GM18951 (cell line): ENCODE results near the gene TMPRSS4.

Source experiments
- POLR2A ChIP-seq: IDR thresholded peaks from 4 replicates; pipeline ENCODE4 v1.6.1; 2011; ENCODE audit warnings: mild to moderate bottlenecking; ENCODE audit not compliant: insufficient read length, insufficient read depth; ENCODE audit errors: extremely low read depth
- in situ Hi-C: fragments of 300-500 bp; cut with MboI; formaldehyde crosslinking; loops from one replicate; pipeline ENCODE4 v1.12.0; 2022; ENCODE audit warnings: low sequenced_read_pairs, mixed read lengths, inconsistent platforms; ENCODE audit not compliant: unreplicated experiment

Gene TMPRSS4, protein sequence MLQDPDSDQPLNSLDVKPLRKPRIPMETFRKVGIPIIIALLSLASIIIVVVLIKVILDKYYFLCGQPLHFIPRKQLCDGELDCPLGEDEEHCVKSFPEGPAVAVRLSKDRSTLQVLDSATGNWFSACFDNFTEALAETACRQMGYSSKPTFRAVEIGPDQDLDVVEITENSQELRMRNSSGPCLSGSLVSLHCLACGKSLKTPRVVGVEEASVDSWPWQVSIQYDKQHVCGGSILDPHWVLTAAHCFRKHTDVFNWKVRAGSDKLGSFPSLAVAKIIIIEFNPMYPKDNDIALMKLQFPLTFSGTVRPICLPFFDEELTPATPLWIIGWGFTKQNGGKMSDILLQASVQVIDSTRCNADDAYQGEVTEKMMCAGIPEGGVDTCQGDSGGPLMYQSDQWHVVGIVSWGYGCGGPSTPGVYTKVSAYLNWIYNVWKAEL

DNA sequence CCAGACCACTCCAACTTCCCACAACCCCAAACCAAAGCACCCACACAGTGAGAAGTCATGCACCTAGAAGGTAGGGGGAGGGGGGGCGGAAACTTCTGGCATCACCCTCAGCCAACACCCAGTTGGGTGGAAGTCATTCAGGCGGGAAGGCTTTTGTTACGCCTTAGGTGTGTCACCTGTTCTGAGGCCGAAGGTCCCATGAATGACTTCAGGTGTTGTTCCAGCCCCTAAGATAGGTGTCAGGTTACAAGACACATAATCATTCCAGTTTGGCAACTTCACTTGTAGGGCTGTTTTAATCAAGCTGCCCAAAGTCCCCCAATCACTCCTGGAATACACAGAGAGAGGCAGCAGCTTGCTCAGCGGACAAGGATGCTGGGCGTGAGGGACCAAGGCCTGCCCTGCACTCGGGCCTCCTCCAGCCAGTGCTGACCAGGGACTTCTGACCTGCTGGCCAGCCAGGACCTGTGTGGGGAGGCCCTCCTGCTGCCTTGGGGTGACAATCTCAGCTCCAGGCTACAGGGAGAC lies at the start of gene TMPRSS4:
TSS of gene TMPRSS4 (plus strand) at position 325 of the 528 bp plus-strand sequence. CDS start 225 bp downstream, outside the sequence.
- TF ChIP-seq POLR2A, result no peak
- in situ Hi-C loops, result no loop called here

DNA sequence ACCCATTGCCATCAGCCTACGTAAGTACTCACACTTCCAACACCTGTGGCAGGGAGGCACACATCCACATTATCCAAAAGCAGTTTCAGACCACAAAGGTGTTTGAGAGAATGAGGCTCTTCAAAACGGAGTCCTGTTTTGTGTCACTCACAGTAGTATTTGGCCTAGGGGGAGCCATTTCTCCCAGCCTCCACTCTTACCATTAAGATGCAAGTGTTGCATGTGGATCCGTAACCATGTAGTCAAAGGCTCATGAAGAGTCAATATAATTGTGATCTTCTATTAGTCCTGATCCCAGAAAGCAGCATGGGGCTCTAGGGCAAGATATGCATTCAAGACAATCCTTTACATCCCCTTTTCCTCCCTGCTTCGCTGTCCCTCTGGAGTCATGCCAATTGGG lies 49.2 kb upstream of the TMPRSS4 start:
- no peak for TF ChIP-seq POLR2A
- in situ Hi-C loops, result no loop called here

DNA sequence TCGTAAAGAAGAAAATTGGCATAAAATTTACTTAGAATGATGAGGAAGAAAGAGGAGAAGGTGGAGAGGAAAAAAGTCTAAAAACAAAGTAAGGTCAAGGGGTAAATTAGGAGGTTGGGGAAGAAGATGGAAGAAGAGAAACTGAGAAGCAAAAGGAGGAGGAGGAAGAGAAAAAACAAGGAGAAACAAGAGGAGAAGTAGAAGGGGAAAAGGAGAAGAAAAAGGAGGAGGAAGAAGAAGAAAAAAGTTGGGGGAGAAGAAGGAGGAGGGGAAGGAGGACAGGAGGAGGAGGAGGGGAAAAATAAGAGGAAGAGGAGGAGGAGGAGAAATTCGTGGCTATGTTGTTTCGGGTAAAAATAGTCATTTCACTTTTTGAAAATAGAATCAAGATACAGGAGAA lies 48.3 kb upstream of the TMPRSS4 start:
- no peak for TF ChIP-seq POLR2A
- in situ Hi-C loops, result no loop called here

DNA sequence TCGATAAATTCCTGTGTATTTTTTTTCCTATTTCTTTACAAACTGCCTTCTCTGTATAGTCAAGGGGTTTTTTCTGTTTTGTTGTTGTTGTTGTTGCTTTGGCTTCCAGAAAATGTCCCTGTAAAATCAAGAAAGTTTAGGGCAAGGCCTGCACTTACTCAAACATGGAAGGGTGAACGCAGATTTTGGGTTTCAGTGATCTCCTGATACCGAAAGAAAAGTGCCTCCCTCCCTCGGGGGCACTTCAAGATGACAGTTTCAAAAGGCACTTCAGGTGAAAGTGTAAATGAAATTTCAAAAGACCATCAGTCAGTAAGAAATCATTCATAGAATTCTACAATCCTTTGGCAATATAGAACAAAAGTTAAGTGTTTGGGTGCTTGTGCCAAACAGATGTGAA lies 43.4 kb upstream of the TMPRSS4 start:
- in situ Hi-C loops, result no loop called here

GRCh38 chr11:118042141-118042540 lies 34.7 kb upstream of the TMPRSS4 start:
- no peak for TF ChIP-seq POLR2A
- in situ Hi-C loops, result no loop called here

More for the DNA sequence above, 43.4 kb upstream of the TMPRSS4 start:
- no peak for TF ChIP-seq POLR2A

DNA sequence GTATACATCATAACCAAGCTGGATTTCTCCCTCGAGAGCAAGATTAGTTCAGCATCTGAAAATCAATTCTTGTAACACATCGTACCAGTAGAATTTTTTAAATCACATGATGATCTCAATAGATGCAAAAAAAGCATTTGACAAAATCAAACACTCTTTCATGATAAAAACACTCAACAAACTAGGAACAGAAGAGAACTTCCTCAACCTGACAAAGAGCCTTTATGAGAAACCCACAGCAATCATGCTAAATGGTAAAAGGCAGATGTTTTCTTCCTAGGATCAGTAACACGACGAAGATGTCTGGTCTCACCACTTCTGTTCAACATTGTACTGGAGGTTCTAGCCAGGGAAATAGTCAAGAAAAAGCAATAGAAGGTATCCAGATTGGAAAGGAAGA lies 34.1 kb upstream of the TMPRSS4 start:
- in situ Hi-C loops, result no loop called here
- no peak for TF ChIP-seq POLR2A

DNA sequence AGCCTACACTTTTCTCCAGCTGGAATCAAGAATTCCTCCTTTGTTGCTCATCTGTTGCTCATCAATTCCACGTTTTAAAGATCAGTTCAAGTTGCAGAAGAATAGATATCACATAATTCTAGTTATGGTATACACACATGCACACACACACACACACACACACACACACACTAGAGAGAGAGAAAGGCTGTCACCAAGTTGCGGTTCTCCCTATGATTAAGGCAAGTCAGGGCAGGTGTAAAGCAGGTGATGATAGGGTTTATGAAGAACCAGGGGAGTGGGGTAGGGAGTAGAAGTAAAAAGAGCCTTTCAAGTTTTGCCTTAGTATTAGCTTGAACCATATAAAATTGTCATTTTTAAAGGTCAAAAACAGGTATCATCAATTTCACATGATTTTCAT lies 31.7 kb upstream of the TMPRSS4 start:
- TF ChIP-seq POLR2A, result no peak
- in situ Hi-C loops, result loop anchor here (5.0 kb wide), 1 partner anchor 203 kb away; no protein-coding TSS in a partner anchor

DNA sequence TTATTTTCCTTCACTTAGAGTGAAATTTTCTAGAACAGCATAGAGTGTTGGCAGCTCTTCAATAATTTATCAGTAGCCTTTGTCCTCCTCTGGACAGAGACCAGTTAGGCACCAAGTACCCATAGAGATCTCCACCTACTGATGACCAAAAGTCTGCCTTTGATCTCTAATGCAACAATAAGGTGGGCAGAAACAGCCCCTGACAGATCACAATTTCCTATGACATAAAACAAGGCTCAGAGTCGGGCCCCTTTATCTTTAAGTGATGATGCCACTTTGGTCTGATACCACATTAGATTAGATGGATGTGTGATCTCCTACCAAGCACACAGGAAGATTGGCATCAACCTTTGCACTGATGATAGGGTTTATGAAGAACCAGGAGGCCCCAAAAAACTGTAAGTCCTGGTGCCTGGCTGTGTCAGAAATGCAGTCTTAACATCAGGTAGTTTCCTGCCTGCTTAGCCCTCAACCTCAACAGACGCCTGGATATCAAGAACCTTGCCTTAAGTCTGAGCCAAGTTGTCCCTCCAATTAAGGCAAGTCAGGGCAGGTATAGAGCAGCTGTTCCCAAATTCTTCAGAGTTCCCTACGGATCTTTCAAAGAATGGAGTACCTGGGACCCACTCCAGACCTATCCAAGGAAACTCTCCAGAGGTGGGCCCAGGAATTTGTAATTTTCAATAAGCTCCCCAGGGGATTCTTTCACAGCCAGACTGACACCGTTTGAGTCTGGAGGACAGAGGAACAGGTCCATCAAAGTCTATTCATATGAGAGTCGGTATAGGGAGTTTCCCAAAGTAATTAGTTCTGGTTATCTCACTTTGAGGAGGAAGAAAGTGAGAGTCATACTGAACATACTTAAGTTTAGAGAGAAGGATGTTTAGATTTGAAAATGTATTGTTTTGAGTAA lies 30.6 kb upstream of the TMPRSS4 start:
- in situ Hi-C loops, result loop anchor here (5.0 kb wide), 1 partner anchor 204 kb away; no protein-coding TSS in a partner anchor
- no peak for TF ChIP-seq POLR2A

GRCh38 chr11:118046964-118047700 lies 29.7 kb upstream of the TMPRSS4 start:
- in situ Hi-C loops, result loop anchor here (5.0 kb wide), 1 partner anchor 205 kb away; no protein-coding TSS in a partner anchor
- TF ChIP-seq POLR2A, result no peak

- in situ Hi-C loops, result loop anchor here (5.0 kb wide), 1 partner anchor 205 kb away; no protein-coding TSS in a partner anchor
- no peak for TF ChIP-seq POLR2A
These were observed 29.1 kb upstream of the TMPRSS4 start for GRCh38 chr11:118047749-118048148.

- in situ Hi-C loops, result loop anchor here (5.0 kb wide), 1 partner anchor 206 kb away; no protein-coding TSS in a partner anchor
These were observed 28.2 kb upstream of the TMPRSS4 start for GRCh38 chr11:118048472-118049370.

GRCh38 chr11:118049771-118050170 lies 27.1 kb upstream of the TMPRSS4 start:
- no peak for TF ChIP-seq POLR2A
- in situ Hi-C loops, result loop anchor here (5.0 kb wide), 2 partner anchors 102 to 207 kb away; no protein-coding TSS in a partner anchor

More at GRCh38 chr11:118048472-118049370, 28.2 kb upstream of the TMPRSS4 start:
- no peak for TF ChIP-seq POLR2A
